Measurements from ENCODE around the gene RNF145.
"Not testable (repeated sequence)": the region's sequence is repeated elsewhere in the genome, so short reads cannot be mapped to it uniquely, and the experiment has no call there.

RNF145 gene

DNA sequence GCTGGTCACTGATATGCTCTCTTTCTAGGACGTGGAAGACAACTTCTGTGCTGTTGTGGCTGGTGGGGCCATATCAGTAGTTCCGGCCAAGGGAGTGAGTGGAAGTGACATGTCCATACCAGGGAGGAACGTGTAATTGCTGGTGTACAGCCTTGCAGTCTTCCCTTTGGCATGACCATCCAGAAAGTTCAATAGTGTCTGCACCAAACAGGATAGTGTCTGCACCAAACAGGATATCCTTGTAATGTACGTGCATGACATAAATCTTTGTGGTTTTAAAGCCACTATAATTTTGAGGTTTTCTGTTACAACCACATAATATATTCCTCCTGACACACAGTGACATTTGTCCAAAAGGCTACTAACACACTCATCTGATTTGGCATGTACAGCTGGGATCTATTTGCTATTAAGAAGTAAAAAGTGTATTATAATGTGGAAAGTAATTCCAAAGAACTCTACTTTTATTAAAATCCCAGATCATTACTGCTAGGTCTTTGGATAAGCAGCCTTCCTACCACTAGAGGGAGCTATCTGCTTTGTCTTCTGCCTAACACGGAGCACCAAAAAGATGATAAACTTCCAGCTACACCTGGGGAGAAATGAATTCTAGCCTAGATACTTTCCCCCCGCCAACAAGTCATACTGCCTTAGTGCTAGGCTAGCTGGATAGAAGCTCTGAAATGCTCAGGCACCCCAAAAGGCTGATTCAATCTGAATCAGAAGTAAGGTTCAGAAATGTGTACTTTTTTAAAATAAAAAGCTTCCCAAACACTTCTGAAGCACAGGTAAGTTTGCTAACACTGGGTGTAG lies 52.7 kb downstream of the RNF145 start:
- peak; percentile 77 to 88 (median 85) for DNase-seq

DNA sequence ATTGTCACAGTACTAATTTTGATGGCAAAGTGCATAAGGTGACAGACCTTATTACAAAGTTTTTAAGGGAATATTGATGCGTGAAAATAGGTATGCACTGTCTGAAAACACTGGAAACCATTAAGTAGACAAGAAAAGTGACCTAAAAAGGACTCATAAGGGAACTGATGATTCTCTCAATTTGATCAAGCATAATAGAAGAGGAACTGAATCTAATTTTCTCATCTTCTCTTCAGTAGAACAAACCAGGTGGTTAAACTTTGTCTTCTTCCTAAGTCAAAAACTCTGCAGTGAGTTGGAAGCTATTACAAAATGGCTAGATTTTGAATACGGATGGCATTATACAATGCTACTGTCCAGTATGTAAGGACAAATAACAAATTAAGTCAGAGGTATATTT lies 53.4 kb downstream of the RNF145 start:
- DNase-seq, result no peak

DNA sequence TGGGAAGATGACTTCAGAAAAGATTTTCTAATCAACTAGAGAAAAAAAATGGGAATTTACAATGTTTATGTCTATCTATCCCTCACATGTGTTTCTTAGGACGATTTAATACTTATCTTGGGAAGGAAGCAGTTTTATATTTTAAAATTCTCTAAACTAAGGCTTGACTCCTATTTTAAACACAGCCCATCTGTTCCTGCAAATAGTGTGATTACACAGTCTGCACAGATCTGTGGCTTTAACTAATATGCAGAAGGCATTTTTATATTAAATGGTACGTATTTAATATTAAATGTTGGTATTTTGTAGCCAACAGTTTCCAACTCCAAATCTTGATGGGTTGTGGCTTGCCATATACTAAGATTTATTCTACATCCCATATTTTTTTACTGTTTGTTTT lies 56.5 kb downstream of the RNF145 start:
- no peak for DNase-seq

GRCh38 chr5:159149085-159149484 lies 60.3 kb downstream of the RNF145 start:
- peak in 1 of 3 donors; percentile 5 for DNase-seq

DNA sequence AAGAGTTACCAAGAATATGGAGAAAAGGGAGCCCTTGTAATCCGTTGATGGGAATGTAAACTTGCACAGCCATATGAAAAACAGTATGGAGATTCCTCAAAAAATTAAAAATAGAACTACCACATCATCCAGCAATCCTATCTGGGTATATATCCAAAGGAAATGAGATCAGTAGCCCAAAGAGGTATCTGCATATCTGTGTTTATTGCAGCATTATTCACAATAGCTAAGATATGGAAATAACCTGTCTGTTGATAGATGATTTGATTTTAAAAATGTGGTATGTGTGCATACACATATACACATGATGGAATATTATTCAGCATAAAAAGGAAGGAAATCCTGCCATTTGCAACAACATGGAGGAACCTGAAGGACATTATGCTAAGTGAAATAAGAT lies 61.4 kb downstream of the RNF145 start:
- DNase-seq, result no peak

- DNase-seq, result no peak
Measured at GRCh38 chr5:159146839-159147238, 62.5 kb downstream of the RNF145 start.

GRCh38 chr5:159145160-159145559 lies 64.2 kb downstream of the RNF145 start:
- not testable (repeated sequence) for DNase-seq

DNA sequence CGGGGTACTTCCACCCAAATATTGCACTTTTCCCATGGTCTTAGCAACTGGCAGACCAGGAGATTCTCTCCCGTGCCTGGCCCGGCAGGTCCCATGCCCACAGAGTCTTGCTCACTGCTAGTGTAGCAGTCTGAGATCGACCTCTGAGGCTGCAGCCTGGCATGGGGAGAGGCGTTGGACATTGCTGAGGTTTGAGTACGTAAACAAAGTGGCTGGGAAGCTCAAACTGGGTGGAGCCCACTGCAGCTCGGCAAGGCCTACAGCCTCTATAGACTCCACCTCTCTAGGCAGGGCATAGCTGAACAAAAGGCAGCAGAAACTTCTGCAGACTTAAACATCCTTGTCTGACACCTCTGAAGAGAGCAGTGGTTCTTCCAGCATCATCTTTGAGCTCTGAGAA lies 69.6 kb downstream of the RNF145 start:
- DNase-seq, result no peak

GRCh38 chr5:159135896-159136531 lies 73.3 kb downstream of the RNF145 start:
- peak in 1 of 3 donors; percentile 5 for DNase-seq

- DNase-seq, result peak; percentile 46 to 76 (median 68)
Measured at GRCh38 chr5:159133041-159133741, 76.2 kb downstream of the RNF145 start.

GRCh38 chr5:159132429-159133040 lies 76.8 kb downstream of the RNF145 start:
- no peak for DNase-seq

GRCh38 chr5:159131951-159132350 lies 77.4 kb downstream of the RNF145 start:
- no peak for DNase-seq

DNA sequence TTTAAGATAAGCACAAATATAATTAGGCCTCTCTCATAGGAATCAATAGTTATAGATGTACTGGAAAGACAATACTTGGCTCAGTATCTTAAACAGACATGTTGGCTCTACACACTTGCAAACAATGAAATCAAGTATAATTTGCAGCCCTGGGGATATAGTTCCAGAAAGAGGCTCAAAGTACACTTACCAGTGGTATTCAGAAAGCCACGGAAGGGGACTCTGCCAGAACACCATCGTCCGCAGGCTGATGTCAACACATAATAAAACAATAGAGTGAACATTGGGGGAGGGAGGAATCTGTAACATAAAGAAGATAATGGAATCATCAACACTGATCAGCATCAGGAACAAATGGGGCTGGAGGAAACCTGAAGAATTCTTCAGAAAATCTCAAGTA lies 78.5 kb downstream of the RNF145 start:
- no peak for DNase-seq

DNA sequence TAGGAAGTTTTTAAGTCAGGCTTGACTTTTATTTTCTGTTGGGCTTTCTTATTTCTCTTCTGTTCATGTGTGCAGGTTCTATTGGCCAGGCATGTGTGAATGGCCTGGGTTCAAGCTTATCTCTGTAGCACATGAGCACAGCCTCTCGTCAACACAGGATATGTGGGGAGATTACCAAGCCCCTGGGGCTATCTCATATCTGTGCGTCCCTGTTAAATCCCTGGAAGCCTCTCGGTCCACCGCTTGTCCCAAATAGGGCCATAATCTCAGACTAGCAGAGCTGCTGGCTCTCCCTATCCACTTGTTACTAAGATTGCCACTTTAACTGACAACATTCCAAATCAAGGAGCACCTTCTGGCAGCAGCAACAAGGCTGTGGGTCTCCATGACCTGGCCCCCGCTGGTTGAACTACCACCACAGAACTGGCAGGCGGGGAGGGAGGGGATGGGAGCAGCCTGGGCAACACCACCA lies 81.2 kb downstream of the RNF145 start:
- DNase-seq, result no peak

DNA sequence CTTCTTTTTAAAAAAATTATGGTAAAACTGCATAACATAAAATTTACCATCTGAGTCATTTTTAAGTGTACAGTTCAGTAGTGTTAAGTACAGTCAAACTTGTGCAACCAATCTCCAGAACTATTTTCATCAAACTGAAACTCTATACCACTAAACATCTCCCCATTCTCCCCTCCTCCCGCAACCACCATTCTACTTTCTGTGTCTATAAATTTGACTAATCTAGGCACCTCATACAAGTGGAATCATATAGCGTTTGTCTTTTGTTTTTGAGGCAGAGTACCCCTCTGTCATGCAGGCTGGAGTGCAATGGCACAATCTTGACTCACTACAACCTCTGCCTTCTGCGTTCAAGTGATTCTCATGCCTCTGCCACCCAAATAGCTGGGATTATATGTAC lies 85.7 kb downstream of the RNF145 start:
- DNase-seq, result no peak

GRCh38 chr5:159123189-159123588 lies 86.2 kb downstream of the RNF145 start:
- no peak for DNase-seq

DNA sequence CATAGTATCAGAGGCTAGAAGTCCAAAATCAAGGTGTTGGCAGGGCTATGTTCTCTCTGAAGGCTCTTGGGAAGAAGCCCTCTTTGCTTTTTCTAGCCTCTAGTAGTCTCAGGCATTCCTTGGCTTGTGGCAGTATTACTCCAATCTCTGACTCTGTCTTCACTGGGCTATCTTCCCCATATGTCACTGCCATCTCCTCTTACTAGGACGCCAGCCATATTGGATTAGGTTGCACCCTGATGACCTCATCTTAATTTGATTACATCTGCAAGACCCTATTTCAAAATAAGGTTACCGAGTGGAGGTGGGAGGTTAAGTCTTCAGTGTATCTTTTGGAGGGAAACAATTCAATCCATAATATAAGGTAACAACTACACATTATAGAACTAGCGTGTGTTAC lies 88.3 kb downstream of the RNF145 start:
- no peak for DNase-seq

- DNase-seq, result no peak
Measured at GRCh38 chr5:159120446-159120845, 88.9 kb downstream of the RNF145 start.

DNA sequence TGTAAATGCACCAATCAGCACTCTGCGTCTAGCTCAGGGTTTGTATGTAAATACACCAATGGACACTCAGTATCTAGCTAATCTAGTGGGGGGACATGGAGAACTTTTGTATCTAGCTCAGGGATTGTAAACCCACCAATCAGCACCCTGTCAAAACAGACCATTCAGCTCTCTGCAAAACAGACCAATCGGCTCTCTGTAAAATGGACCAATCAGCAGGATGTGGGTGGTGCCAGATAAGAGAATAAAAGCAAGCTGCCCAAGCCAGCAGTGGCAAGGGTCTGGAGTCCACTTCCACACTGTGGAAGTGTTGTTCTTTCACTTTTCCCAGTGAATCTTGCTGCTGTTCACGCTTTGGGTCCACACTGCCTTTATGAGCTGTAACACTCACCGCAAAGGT lies 89.5 kb downstream of the RNF145 start:
- not testable (repeated sequence) for DNase-seq

GRCh38 chr5:159118958-159119659 lies 90.2 kb downstream of the RNF145 start:
- DNase-seq, result not testable (repeated sequence)

GRCh38 chr5:159113405-159113804 lies 95.9 kb downstream of the RNF145 start:
- DNase-seq, result no peak

DNA sequence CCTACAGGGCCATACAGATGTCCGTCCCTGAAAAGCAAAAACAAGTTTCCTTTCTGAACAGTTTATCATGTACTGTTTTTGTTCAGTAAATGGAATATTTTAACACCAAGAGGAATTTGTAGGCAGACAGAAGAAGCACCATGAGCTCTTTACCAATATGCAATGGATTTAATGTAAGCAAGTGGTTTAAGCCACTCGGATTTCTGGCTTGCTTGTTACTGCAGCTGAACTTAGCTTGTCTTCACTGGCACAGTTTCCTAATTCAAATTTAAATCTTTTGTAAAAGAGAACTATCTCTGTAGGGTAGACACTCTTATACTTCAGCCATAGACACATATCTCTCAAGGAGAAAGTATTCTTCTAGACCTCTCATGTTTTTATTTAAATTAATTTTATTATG lies 96.9 kb downstream of the RNF145 start:
- DNase-seq, result no peak
